Muscle layer of colon (tissue), 2 donors: ENCODE measurements around the gene C2CD4C.
"Not testable (repeated sequence)": the region's sequence is repeated elsewhere in the genome, so short reads cannot be mapped to it uniquely, and the experiment has no call there.

Experiments
- H3K27ac ChIP-seq: one replicate; pipeline ENCODE4 v1.7.0; 2013; ENCODE audit warnings: low read depth, mild to moderate bottlenecking, low read length, moderate library complexity
- H3K27me3 ChIP-seq, 2 donors: one replicate each; pipeline ENCODE4 v1.7.0; 2013; ENCODE audit warnings: low read length in 2 of 2, mild to moderate bottlenecking in 2 of 2; ENCODE audit not compliant: insufficient read depth in 2 of 2, control insufficient read depth in 1 of 2
- H3K36me3 ChIP-seq: one replicate; pipeline ENCODE4 v1.7.0; 2013; ENCODE audit warnings: mild to moderate bottlenecking, low read length; ENCODE audit not compliant: insufficient read depth
- H3K4me1 ChIP-seq: one replicate; pipeline ENCODE4 v1.7.0; 2013; ENCODE audit warnings: mild to moderate bottlenecking, low read length; ENCODE audit not compliant: insufficient read depth
- H3K4me3 ChIP-seq, 2 donors: one replicate each; pipeline ENCODE4 v1.7.0; 2013; ENCODE audit warnings: low read length in 2 of 2, low read depth in 1 of 2, mild to moderate bottlenecking in 1 of 2, moderate library complexity in 1 of 2
- H3K9ac ChIP-seq: one replicate; pipeline ENCODE4 v1.7.0; 2013; ENCODE audit warnings: low read length
- H3K9me3 ChIP-seq: one replicate; pipeline ENCODE4 v1.7.0; 2013; ENCODE audit warnings: mild to moderate bottlenecking, low read length
- donor health status: abdominal sarcoma.
- donor health status: Adenocarcinoma of cecum.

The C2CD4C gene

GRCh38 chr19:392375-392970, 16.5 kb downstream of the C2CD4C start:
- no peaks in the 10 kb centered on the region for H3K9me3 ChIP-seq
- H3K9ac ChIP-seq: no peak overlapping the region
- H3K36me3 ChIP-seq: no peaks in the 10 kb centered on the region
- H3K27ac ChIP-seq: no peak overlapping the region
- peaks cover 0 to 5% of the 10 kb centered on the region in 2 donors for H3K27me3 ChIP-seq
- no peak overlapping the region for H3K4me3 ChIP-seq
- no peaks in the 10 kb centered on the region for H3K4me1 ChIP-seq

GRCh38 chr19:391726-392374, 17.1 kb downstream of the C2CD4C start:
- peaks cover 0 to 3% of the 10 kb centered on the region in 2 donors for H3K27me3 ChIP-seq
- no peak overlapping the region for H3K27ac ChIP-seq
- no peaks in the 10 kb centered on the region for H3K9me3 ChIP-seq
- no peaks in the 10 kb centered on the region for H3K4me1 ChIP-seq
- no peaks in the 10 kb centered on the region for H3K36me3 ChIP-seq
- H3K4me3 ChIP-seq: no peak overlapping the region
- no peak overlapping the region for H3K9ac ChIP-seq

GRCh38 chr19:391207-391557, 17.8 kb downstream of the C2CD4C start:
- no peaks in the 10 kb centered on the region for H3K4me1 ChIP-seq
- H3K9ac ChIP-seq: no peak overlapping the region
- no peaks in the 10 kb centered on the region for H3K9me3 ChIP-seq
- no peak overlapping the region for H3K27ac ChIP-seq
- H3K27me3 ChIP-seq: peaks cover 0 to 3% of the 10 kb centered on the region in 2 donors
- no peaks in the 10 kb centered on the region for H3K36me3 ChIP-seq
- H3K4me3 ChIP-seq: no peak overlapping the region

- Histone ChIP-seq H3K9ac (no peak overlapping the region), H3K27me3 (peaks cover 0 to 3% of the 10 kb centered on the region in 2 donors), H3K27ac (no peak overlapping the region), H3K4me3 (no peak overlapping the region), H3K4me1 (no peaks in the 10 kb centered on the region), H3K36me3 (no peaks in the 10 kb centered on the region), H3K9me3 (no peaks in the 10 kb centered on the region)
These were observed 18.4 kb downstream of the C2CD4C start for GRCh38 chr19:390386-391206.

- H3K4me1 ChIP-seq: no peaks in the 10 kb centered on the region
- H3K9ac ChIP-seq: no peak overlapping the region
- H3K27ac ChIP-seq: no peak overlapping the region
- H3K27me3 ChIP-seq: peaks cover 0 to 3% of the 10 kb centered on the region in 2 donors
- no peaks in the 10 kb centered on the region for H3K36me3 ChIP-seq
- H3K4me3 ChIP-seq: no peak overlapping the region
- H3K9me3 ChIP-seq: no peaks in the 10 kb centered on the region
These were observed 19.0 kb downstream of the C2CD4C start for GRCh38 chr19:389935-390289.

- Histone ChIP-seq H3K9ac (no peak overlapping the region), H3K4me3 (no peak overlapping the region), H3K36me3 (no peaks in the 10 kb centered on the region), H3K4me1 (no peaks in the 10 kb centered on the region), H3K9me3 (no peaks in the 10 kb centered on the region), H3K27ac (no peak overlapping the region), H3K27me3 (peaks cover 0 to 3% of the 10 kb centered on the region in 2 donors)
These were observed 19.6 kb downstream of the C2CD4C start for GRCh38 chr19:389255-389934.

- H3K27me3 ChIP-seq: peaks cover 0 to 3% of the 10 kb centered on the region in 2 donors
- no peak overlapping the region for H3K9ac ChIP-seq
- no peaks in the 10 kb centered on the region for H3K9me3 ChIP-seq
- H3K4me1 ChIP-seq: no peaks in the 10 kb centered on the region
- H3K36me3 ChIP-seq: no peaks in the 10 kb centered on the region
- no peak overlapping the region for H3K4me3 ChIP-seq
- H3K27ac ChIP-seq: no peak overlapping the region
These were observed 20.3 kb downstream of the C2CD4C start for GRCh38 chr19:388691-389090.

- Histone ChIP-seq H3K9ac (no peak overlapping the region), H3K4me1 (no peaks in the 10 kb centered on the region), H3K4me3 (no peak overlapping the region), H3K36me3 (no peaks in the 10 kb centered on the region), H3K9me3 (no peaks in the 10 kb centered on the region), H3K27ac (no peak overlapping the region), H3K27me3 (peaks cover 0 to 12% of the 10 kb centered on the region in 2 donors)
These were observed 21.2 kb downstream of the C2CD4C start for GRCh38 chr19:387777-388176.

GRCh38 chr19:386632-387301, 22.2 kb downstream of the C2CD4C start:
- not testable (repeated sequence) for H3K9me3 ChIP-seq, H3K4me1 ChIP-seq, H3K36me3 ChIP-seq, H3K9ac ChIP-seq, H3K27ac ChIP-seq, H3K4me3 ChIP-seq
- peaks cover 0 to 14% of the 10 kb centered on the region in 2 donors for H3K27me3 ChIP-seq

GRCh38 chr19:386189-386588, 22.8 kb downstream of the C2CD4C start:
- not testable (repeated sequence) for H3K9me3 ChIP-seq, H3K36me3 ChIP-seq, H3K4me1 ChIP-seq, H3K9ac ChIP-seq, H3K27ac ChIP-seq, H3K4me3 ChIP-seq
- peaks cover 0 to 14% of the 10 kb centered on the region in 2 donors for H3K27me3 ChIP-seq

GRCh38 chr19:384799-385169, 24.2 kb downstream of the C2CD4C start:
- Histone ChIP-seq H3K9me3 (no peaks in the 10 kb centered on the region), H3K27me3 (peaks cover 0 to 10% of the 10 kb centered on the region in 2 donors), H3K4me3 (no peak overlapping the region), H3K27ac (no peak overlapping the region), H3K36me3 (no peaks in the 10 kb centered on the region), H3K9ac (no peak overlapping the region), H3K4me1 (no peaks in the 10 kb centered on the region)
